SK-N-MC (cell line): Measurements from ENCODE around the gene RPL10.

Experiments
- EZH2 ChIP-seq: fragments of 200-600 bp; sonication (generic); IDR thresholded peaks from one replicate; pipeline ENCODE4 v1.6.1; 2017; ENCODE audit warnings: antibody characterized with exemption
- POLR2AphosphoS5 ChIP-seq: IDR thresholded peaks from 2 replicates; pipeline ENCODE4 v1.6.1; 2012; ENCODE audit warnings: mild to moderate bottlenecking, low read depth, low read length, borderline replicate concordance

GRCh38 chrX:154429711-154430110, 31.5 kb downstream of the RPL10 start:
- no peak for TF ChIP-seq POLR2AphosphoS5
- TF ChIP-seq EZH2, result no peak
